Activated naive CD8-positive, alpha-beta T cell (primary cell): Measurements from ENCODE around the gene LUM.

ENCODE experiments used
- H3K27ac Mint-ChIP-seq: one replicate; pipeline ENCODE4 v1.8.0; 2021; ENCODE audit warnings: mixed read lengths
- H3K27me3 Mint-ChIP-seq: one replicate; pipeline ENCODE4 v1.8.0; 2021; ENCODE audit warnings: mixed read lengths
- H3K36me3 Mint-ChIP-seq: one replicate; pipeline ENCODE4 v1.8.0; 2021; ENCODE audit warnings: mixed read lengths
- H3K4me1 Mint-ChIP-seq: one replicate; pipeline ENCODE4 v1.8.0; 2021; ENCODE audit warnings: low read depth, mixed read lengths
- H3K4me3 Mint-ChIP-seq: one replicate; pipeline ENCODE4 v1.8.0; 2021; ENCODE audit warnings: mild to moderate bottlenecking, mixed read lengths
- H3K9me3 Mint-ChIP-seq: one replicate; pipeline ENCODE4 v1.8.0; 2021; ENCODE audit warnings: low read depth, mixed read lengths

Gene LUM

DNA sequence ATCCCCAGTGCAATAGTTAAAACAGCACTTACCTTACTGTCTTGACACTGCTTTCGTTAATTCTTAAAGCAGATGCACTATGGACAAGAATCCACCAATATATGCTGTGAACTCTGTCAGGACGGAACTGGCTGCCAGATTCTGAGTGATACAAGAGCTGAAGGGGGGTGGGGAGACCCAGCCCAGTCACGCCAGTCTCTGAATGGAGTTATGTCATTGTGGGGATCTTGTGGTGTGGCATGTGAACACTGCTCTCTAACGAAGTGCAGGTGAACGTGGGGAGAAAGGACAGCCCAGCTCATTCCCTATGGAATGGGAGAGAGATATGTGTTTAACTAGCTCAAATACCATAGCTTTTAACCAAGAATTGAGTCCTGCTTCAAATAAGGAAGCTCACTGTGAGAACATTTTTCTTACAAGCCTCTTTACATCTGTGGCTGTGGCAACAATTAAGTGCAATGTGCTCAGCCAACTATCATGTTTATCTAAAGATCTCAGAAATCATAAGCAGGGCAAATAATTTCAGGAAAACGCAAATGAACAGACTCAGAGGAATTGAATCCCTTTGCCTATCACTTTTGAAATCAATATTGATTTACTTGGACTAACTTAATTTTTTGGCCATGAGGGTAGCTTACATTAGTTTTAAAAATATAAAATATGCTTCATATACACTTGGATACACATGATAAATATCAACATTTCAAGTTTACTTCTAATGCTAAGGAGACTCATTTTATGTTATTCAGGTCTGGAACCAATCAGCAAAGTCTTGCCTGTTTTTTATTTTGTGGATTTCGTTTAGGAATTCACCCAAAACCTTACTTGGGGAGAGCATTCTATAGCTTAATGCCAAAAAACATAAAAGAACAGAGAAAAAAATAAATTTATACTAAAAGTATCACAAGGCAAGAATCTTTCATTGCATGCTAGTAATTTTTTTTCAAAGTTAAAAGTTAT lies at the start of gene LUM:
LUM (minus strand) TSS at position 129 of the 960 bp plus-strand sequence. CDS start 2,515 bp downstream, outside the sequence.
- Mint-ChIP-seq H3K9me3 (no peaks in the 10 kb centered on the region), H3K4me1 (no peaks in the 10 kb centered on the region), H3K4me3 (no peak within 1 kb of the TSS), H3K27ac (no peak within 1 kb of the TSS), H3K27me3 (peaks cover 7% of the 10 kb centered on the region), H3K36me3 (no peaks in the 10 kb centered on the region)

DNA sequence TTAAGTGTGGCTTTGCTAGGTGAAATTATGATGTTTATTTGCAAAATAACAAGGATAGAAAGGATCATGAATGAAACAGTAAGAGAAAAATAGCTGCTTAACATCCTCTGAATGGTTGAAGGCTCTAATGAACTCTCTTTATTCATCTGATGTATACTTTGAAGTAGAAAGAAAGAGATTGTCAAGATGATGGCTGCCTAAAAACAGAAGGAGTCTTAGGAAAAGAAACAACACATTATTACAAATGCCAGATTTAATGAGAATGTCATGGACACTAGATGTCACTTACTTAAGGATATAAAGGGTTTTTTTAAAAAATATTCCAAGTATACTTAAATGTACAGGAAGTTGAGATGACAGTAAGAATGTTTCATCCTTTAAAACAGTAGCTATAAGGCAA lies 49.7 kb upstream of the LUM start:
- H3K36me3 Mint-ChIP-seq, result no peaks in the 10 kb centered on the region
- no peaks in the 10 kb centered on the region for H3K4me1 Mint-ChIP-seq
- no peaks in the 10 kb centered on the region for H3K9me3 Mint-ChIP-seq
- no peak overlapping the region for H3K4me3 Mint-ChIP-seq
- H3K27ac Mint-ChIP-seq, result no peak overlapping the region
- H3K27me3 Mint-ChIP-seq, result peaks cover 7% of the 10 kb centered on the region

DNA sequence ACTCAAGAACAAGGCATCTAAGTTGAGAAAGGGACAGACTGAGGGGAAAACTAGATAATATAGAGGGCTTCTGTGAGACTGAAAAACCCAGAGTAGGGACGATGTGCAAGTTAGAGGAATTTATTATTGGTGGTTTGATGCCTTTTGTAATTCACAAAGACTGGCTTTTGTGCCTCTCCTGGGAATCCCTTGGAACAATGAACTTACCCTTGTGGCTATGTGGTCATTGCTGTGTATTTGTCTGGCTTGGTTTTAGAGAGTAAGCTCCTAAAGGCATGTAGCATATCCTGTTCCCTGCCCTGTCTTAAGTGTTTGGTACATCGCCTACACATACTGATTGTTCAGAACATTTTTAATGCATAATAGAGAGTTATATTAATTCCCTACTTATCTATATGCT lies 44.7 kb upstream of the LUM start:
- no peaks in the 10 kb centered on the region for H3K4me1 Mint-ChIP-seq
- H3K4me3 Mint-ChIP-seq, result no peak overlapping the region
- no peaks in the 10 kb centered on the region for H3K36me3 Mint-ChIP-seq
- peaks cover 3% of the 10 kb centered on the region for H3K27me3 Mint-ChIP-seq
- H3K9me3 Mint-ChIP-seq, result no peaks in the 10 kb centered on the region
- no peak overlapping the region for H3K27ac Mint-ChIP-seq

GRCh38 chr12:91154131-91154530 lies 42.8 kb upstream of the LUM start:
- no peaks in the 10 kb centered on the region for H3K9me3 Mint-ChIP-seq
- H3K4me3 Mint-ChIP-seq, result no peak overlapping the region
- H3K27me3 Mint-ChIP-seq, result peaks cover 3% of the 10 kb centered on the region
- no peaks in the 10 kb centered on the region for H3K36me3 Mint-ChIP-seq
- no peak overlapping the region for H3K27ac Mint-ChIP-seq
- H3K4me1 Mint-ChIP-seq, result no peaks in the 10 kb centered on the region

GRCh38 chr12:91144053-91144452 lies 32.8 kb upstream of the LUM start:
- no peak overlapping the region for H3K4me3 Mint-ChIP-seq
- no peak overlapping the region for H3K27ac Mint-ChIP-seq
- no peaks in the 10 kb centered on the region for H3K9me3 Mint-ChIP-seq
- H3K27me3 Mint-ChIP-seq, result no peaks in the 10 kb centered on the region
- no peaks in the 10 kb centered on the region for H3K36me3 Mint-ChIP-seq
- no peaks in the 10 kb centered on the region for H3K4me1 Mint-ChIP-seq

DNA sequence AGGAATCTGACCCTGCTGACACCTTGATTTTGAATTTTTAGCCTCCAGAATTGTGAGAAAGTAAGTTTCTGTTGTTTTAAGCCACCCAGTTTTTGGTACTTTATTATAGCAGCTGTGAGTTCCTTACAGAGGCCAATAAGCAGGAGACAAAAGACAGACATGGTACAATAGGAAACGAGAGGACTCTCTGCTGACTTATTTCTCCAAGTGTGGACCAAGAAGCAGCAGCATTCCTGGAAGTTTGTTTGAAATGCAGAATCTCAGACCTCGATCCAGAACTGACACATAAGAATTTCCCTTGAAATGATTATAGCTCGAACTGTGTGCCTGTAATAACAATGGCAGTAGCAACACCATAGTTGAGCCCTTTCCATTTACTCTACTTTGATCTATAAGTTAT lies 31.9 kb upstream of the LUM start:
- Mint-ChIP-seq H3K36me3 (no peaks in the 10 kb centered on the region), H3K27me3 (no peaks in the 10 kb centered on the region), H3K9me3 (no peaks in the 10 kb centered on the region), H3K4me1 (no peaks in the 10 kb centered on the region), H3K27ac (no peak overlapping the region), H3K4me3 (no peak overlapping the region)

DNA sequence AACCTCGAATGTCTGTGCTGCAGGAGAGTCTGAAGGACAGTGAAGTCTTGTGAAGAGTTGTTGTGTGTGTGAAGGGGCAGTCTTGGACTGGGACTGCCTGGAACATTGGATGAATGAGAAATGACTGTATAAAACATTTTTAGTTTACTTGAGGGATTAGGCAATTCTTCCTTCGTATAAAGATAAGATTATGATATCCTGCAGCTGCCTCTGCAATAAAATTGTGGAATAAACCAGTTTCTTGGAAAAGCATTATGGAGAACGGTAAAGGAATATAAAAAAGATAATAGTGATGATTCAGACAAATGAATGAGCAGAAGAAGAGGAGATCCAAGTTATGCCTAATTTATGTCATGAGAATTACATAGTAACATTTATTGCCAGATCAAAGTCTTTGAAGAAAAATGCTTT lies 30.9 kb upstream of the LUM start:
- Mint-ChIP-seq H3K9me3 (no peaks in the 10 kb centered on the region), H3K27me3 (peaks cover 4% of the 10 kb centered on the region), H3K36me3 (no peaks in the 10 kb centered on the region), H3K4me1 (no peaks in the 10 kb centered on the region), H3K27ac (no peak overlapping the region), H3K4me3 (no peak overlapping the region)

DNA sequence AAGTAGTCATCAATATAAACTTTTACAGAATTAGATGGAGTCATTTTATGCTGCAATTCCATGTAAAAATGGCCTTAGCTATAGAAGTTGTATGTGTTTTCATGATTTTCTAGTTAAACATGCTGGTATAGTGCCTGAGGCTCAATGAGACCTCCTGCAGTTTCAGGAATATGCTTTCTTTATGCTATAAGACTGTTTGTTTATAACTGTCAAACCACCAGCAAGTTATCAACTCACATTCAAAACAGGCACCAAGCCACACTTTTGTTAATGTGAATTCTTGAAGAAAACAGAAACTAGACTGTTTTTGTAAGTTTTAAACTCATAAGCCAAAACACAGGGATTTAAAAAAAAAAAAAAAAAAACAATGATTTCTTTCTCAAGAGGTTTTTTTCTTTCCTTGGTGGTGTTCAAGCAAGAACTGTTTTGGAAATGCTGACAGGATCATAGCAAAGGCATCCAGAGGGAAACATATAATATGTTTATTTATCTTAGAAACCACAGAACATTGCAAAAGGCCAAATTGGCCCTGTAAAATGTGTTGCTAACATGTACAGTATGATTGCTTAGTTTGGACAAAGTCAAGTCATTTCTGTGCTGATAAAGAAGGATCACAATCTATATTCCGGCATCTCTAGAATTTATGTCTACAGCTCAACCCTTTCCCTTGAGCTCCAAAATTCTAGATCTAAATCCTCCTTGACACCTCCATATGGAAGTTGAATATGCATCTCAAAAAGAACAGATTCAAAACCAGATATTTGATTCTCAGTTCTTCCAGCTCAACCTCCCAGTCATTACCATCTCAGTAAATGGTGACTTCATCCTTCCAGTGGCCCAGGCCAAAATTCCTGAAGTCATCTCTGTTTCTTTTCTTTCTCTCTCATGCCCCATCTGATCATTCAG lies 29.0 kb upstream of the LUM start:
- Mint-ChIP-seq H3K9me3 (no peaks in the 10 kb centered on the region), H3K36me3 (no peaks in the 10 kb centered on the region), H3K27ac (no peak overlapping the region), H3K27me3 (peaks cover 5% of the 10 kb centered on the region), H3K4me3 (no peak overlapping the region), H3K4me1 (no peaks in the 10 kb centered on the region)

DNA sequence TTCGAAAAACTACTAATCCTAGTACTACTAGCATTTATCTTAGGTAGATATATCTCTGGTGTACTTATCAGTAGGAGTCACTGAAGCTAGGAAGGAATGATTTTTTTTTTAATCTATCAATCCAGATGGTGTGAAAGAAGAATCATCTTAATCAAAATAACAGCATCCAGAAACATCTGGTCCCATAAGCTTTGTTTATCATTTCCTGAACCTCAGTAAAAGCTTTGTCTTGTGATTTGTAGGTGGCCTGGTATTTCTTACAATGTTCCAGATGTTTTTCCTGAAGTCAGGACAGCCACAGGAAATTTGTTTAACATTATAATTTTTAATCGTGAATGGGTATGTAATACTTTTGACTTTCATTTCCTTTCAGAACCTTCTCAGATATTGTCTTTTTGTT lies 28.0 kb upstream of the LUM start:
- Mint-ChIP-seq H3K36me3 (no peaks in the 10 kb centered on the region), H3K4me1 (no peaks in the 10 kb centered on the region), H3K27ac (no peak overlapping the region), H3K9me3 (no peaks in the 10 kb centered on the region), H3K4me3 (no peak overlapping the region), H3K27me3 (peaks cover 7% of the 10 kb centered on the region)

GRCh38 chr12:91138337-91138920 lies 27.1 kb upstream of the LUM start:
- no peak overlapping the region for H3K27ac Mint-ChIP-seq

GRCh38 chr12:91133871-91134270 lies 22.6 kb upstream of the LUM start:
- no peak overlapping the region for H3K4me3 Mint-ChIP-seq
- no peak overlapping the region for H3K27ac Mint-ChIP-seq
- H3K36me3 Mint-ChIP-seq, result no peaks in the 10 kb centered on the region
- H3K27me3 Mint-ChIP-seq, result peaks cover 10% of the 10 kb centered on the region
- no peaks in the 10 kb centered on the region for H3K9me3 Mint-ChIP-seq
- no peaks in the 10 kb centered on the region for H3K4me1 Mint-ChIP-seq

More at GRCh38 chr12:91138337-91138920, 27.1 kb upstream of the LUM start:
- no peaks in the 10 kb centered on the region for H3K9me3 Mint-ChIP-seq
- H3K4me1 Mint-ChIP-seq, result no peaks in the 10 kb centered on the region
- peaks cover 7% of the 10 kb centered on the region for H3K27me3 Mint-ChIP-seq
- no peaks in the 10 kb centered on the region for H3K36me3 Mint-ChIP-seq
- no peak overlapping the region for H3K4me3 Mint-ChIP-seq

DNA sequence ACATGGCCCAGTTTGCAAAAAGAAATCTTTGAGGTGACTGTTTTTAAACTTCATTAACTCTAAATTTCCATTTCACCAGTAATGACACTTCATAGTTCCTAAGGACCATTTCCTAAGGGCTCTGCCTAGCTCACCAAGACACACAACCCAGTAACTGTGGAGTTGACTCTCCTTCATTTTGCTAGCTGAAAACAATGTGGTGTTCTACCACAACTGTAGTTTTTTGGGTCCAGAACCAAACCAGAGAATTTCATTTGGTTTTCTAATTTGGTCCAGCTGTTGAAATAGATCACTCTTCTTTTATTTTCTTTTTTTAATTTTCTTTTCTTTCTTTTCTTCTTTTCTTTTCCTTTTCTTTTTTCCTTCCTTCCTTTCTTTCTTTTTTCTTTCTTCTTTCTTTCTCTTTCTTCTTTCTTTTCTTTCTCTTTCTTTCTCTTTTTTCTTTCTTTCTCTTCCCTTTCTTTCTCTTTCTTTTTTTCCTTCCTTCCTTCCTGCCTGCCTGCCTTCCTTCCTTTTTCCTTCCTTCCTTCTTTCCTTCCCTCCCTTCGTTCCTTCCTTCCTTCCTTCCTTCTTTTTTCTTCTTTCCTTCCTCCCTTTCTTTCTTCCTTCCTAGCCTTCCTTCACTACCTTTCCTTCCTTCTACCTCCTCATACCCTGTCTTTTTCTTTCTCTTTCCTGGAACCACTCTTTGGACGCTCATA lies 18.5 kb upstream of the LUM start:
- Mint-ChIP-seq H3K36me3 (no peaks in the 10 kb centered on the region), H3K9me3 (no peaks in the 10 kb centered on the region), H3K4me3 (no peak overlapping the region), H3K27me3 (peaks cover 3% of the 10 kb centered on the region), H3K4me1 (no peaks in the 10 kb centered on the region), H3K27ac (no peak overlapping the region)

- H3K4me1 Mint-ChIP-seq, result no peaks in the 10 kb centered on the region
- H3K27me3 Mint-ChIP-seq, result peaks cover 3% of the 10 kb centered on the region
- no peak overlapping the region for H3K4me3 Mint-ChIP-seq
Observed at GRCh38 chr12:91127751-91128150, 16.5 kb upstream of the LUM start.

DNA sequence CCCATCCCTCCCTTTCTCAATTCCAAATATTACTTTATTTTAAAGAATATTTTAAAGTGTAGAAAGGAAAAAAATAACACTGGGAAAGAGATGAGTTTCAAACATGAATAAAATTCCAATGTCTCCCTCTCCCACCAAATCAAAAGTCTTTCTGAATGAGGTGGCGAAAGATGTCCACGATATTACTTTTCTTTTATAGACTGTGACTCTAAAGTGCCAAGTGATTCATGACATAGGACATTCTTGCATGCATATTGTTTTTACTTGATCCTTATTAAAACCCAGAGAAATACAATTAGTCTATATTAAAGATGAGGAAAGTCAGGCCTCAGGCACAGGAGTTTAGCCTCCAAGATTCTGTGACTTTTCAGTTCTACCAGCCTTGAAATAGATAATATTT lies 16.0 kb upstream of the LUM start:
- Mint-ChIP-seq H3K9me3 (no peaks in the 10 kb centered on the region), H3K27ac (no peak overlapping the region), H3K36me3 (no peaks in the 10 kb centered on the region), H3K4me3 (no peak overlapping the region), H3K27me3 (peaks cover 3% of the 10 kb centered on the region), H3K4me1 (no peaks in the 10 kb centered on the region)

More at GRCh38 chr12:91127751-91128150, 16.5 kb upstream of the LUM start:
- Mint-ChIP-seq H3K27ac (no peak overlapping the region), H3K9me3 (no peaks in the 10 kb centered on the region), H3K36me3 (no peaks in the 10 kb centered on the region)
